Daoy (cell line): ENCODE data around the gene DGKB. TPM values are rescaled to one million over a fixed set of nuclear protein-coding genes. Genes with fewer than 3 reads are reported as not detected.

Experiments used
- DNase-seq: peaks from one replicate; pipeline ENCODE4 v3.0.0-alpha.2; 2015; ENCODE audit warnings: low read depth
- total RNA-seq: library from RNA; depleted of rRNA; stranded (reverse); fragments of >200 nt; shearing (Covaris generic); gene quantifications from 2 replicates; pipeline ENCODE4 v1.2.3, GENCODE V29; 2014; rRNA removed

The DGKB gene
- total RNA-seq: 0.11 TPM in 1 of 2 replicates, not detected in the other

DNA sequence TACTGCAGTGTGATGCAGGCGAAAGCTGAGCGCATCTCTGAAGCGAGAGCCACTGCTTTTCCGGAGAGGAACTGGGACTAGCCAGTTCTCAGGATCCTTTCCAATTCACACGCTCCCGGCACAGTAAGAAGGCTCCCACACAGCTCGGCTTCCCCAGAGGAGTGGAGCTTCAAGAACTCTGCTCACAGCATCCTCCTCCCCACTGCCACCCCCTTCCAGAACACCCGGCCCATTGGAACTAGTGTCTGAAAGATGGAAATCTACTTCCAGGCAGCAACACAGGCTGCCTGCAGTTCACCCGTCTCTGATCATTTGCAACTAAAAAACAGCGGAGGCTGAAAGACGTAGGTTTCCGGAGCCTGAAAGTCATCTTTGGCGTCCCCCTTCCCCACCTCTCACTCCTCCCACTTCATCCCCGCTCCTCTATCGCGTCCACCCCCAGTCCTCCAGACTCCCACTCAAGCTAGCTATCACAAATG is at the start of gene DGKB:
Gene DGKB (minus strand): TSS at position 163 of the 479 bp plus-strand sequence.
- DNase-seq: no peak

DNA sequence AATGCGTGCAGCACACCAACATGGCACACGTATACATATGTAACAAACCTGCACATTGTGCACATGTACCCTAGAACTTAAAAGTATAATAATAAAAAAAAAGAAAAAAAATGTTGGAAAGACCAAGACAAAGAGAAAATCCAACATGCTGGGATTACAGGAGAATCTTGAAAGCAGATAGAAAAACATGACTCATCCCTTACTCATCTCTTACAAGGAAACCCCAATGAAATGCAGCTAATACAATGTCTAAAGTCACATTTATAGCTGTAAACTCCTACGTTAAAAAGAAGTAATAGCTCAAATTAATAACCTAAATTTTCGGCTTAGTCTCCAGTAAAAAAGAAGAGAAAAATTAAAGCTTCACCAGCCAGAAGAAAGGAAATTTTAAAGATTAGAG is 47.5 kb upstream of the DGKB start:
- no peak for DNase-seq

GRCh38 chr7:14938181-14938580 is 35.6 kb upstream of the DGKB start:
- no peak for DNase-seq

- no peak for DNase-seq
These were observed 35.0 kb upstream of the DGKB start for GRCh38 chr7:14937581-14937980.

GRCh38 chr7:14936554-14936953 is 34.0 kb upstream of the DGKB start:
- DNase-seq: no peak

DNA sequence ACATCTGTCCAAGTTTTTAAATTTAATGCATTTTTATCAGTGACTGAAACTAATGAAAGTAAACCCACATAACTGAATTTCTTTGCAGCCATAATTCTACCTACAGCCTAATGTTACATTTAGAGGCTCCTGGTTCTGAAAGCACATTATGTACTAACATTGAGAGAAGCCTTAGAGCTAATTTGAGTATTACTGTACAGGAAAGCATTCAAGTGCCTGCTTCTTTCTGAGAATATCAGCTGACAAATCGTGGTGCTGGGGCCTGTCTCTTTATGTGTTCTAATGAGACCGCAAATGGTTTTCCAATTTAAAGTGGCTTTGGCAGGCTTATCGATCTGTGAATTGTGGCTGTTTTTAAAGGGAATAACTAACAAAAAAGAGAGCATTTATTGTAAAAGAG is 32.3 kb upstream of the DGKB start:
- DNase-seq: no peak

DNA sequence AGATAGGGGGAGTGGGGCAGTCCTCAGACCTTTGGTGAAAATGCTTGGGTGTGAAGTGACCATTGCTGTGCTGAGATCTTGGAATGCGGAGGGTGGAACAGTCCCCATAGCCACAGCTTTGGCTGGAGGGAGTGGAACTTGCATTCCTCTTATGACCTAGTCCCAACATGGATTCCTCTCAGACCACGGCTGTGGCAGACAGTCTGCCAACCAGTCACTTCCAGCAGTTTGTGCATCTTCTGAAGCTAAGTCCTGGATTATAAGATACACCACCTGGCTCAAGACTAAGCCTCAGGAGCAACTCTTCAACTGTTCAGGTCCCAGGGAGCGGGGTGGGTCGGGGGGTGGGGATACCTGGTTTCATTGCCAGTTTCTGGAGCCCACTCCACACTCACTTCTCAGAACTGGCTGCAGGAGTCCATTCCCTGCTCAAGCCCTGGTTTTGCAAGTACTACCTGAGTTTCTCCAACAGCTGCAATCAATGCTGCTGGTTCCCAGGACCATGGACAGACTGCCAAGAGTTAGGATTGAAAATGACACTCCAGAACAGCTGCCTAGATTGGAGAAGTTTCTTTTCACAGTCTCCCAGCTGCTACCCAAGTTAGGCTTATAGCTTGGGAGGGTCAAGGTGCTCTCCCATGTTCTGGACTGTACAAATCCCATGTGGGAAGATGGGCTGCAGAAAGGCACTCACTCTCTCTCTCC is 29.1 kb upstream of the DGKB start:
- no peak for DNase-seq

DNA sequence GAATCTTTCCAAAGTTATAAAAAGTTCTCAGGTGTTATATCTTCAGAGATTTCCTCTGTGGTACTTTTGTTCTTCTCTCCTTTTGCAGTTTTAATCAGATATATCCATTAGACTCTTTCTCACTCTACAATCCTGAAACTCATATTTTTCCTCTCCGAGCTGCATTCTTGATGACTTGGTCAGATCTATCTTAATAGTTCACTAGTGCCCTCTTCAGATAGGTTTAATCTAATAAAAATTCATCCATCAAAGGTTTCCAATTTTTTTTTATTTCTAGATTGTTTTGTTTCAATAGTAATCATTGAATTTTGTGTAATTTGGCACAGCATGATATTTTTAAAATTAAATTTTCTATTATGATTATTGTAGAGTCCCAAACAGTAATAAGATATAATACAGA is 21.8 kb upstream of the DGKB start:
- no peak for DNase-seq

- DNase-seq: no peak
These were observed 8.5 kb upstream of the DGKB start for GRCh38 chr7:14911077-14911476.

GRCh38 chr7:14908697-14909096 is 6.1 kb upstream of the DGKB start:
- no peak for DNase-seq

DNA sequence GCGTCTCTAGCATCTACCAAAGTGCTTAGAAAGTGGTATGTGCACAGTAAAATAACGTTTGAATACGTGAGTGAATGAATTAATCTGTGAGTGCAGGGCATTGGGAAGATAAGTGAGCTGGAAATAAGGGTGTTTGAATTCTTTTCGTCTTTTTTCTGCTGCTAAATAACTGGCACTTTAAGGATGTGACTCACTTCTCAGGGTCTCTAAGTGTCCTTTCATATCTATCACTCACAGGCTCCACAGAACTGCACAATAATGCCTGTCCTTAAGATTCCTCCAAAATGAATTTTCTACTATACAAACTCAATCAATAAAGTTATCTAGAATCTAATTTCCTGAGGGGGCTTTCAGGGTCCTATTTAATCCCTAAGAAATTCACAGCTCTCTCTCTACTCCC is 3.2 kb upstream of the DGKB start:
- no peak for DNase-seq

DNA sequence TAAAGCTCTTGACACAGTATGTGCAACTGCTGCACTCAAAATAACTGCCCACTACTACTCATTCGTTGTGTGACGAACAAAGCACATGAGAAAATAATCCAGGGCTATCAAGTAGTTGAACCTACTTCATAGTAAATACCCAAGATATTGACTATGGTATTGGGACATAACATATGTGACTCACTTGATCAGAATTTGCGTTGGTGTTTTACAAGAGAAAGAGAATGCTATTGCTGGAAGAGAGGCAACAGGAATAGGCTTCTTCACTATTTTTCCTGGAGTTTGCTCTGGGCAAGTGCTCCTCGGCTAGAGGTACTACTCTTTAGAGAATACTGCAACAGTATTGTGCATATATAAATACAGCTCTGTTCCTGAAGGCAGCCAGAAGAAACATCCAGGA is 2.5 kb downstream of the DGKB start:
- no peak for DNase-seq

- DNase-seq: no peak
These were observed 3.5 kb downstream of the DGKB start for GRCh38 chr7:14899030-14899429.

DNA sequence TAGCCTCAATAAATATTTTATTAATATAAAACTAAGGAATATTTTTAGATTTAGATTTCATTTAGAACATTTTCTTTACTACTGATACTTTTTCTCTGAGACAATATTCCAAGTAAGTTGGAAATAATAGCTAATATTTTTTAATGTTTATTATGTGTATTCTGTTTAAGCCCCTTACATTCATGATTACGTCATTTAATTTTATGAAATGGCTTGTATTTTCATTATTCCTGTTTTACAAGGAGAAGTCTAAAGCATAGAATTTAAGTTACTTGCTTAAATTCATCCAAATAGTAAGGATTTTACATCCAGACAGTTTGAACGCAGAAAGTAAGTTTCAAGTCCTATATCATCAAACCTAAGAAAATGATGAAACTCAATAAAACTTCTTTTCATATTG is 6.1 kb downstream of the DGKB start:
- DNase-seq: no peak

- DNase-seq: no peak
These were observed 7.7 kb downstream of the DGKB start for GRCh38 chr7:14894826-14895225.

GRCh38 chr7:14892961-14893360 is 9.6 kb downstream of the DGKB start:
- no peak for DNase-seq

DNA sequence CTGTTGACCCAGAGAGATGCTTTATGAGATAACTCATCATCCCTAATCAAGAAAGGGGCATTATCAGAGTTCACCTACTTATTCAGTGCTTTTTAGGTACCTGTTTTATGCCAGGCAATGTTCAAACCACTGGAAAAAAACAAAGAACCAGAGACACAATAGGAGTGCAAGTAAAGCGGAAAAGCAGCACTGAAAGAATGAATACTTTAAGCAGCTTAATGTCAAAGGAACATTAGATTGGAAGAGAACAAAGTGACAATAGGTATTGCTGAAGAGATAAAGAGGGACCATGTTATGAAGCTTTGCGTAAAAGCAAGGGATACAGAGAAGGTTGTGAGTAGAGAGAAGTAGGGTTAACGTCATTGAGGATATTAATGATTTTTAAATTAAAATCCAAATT is 11.3 kb downstream of the DGKB start:
- DNase-seq: no peak

- no peak for DNase-seq
These were observed 13.6 kb downstream of the DGKB start for GRCh38 chr7:14888962-14889361.

GRCh38 chr7:14886533-14886932 is 16.0 kb downstream of the DGKB start:
- no peak for DNase-seq

DNA sequence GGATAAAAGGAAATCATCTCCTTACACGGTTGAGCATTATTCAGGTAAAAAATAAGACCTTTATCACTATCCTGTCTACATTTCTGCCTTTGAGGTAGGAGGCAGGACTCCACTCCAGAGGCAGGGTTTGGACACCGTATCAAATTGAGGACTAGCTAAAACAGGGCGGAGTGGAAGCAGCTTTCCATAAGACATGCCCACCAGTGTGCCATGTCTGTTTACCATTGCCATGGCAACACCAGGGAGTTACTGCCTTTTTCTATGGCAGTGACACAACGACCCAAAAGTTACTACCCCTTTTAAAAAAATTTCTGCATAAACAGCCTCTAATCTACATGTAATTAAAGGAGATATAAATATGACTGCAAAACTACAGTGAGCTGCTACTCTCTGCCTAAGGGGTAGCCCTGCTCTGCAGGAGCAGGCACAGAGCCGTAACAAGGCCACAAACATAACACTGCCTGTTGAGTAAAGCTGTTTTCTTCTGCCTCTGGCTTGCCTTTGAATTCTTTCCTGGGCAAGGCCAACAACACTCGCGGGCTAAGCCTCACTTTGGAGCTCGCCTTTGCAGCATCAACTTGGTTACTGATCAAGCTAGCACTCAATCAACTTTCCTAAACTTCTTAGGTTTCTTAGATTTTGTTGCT is 26.5 kb downstream of the DGKB start:
- DNase-seq: no peak

DNA sequence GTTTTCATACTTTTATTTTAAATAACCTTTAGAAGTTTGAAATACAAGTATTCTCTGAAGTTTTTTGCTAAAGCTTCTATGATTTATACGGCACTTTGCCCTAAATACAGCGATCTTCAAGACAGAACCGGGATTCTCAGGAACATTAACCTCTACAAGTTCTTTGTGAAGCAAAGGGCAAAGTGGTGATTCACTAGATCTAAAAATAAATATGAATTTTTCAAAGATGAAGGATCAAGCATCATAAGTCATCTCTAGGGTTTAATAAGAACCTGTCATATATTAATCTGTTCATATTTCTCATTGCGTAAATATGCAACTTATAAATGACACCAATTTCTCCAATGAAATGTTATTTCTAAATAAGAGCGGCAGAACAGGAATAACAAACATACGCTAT is 30.7 kb downstream of the DGKB start:
- no peak for DNase-seq

- DNase-seq: no peak
These were observed 32.2 kb downstream of the DGKB start for GRCh38 chr7:14870394-14870793.

GRCh38 chr7:14868937-14869336 is 33.6 kb downstream of the DGKB start:
- DNase-seq: no peak

- no peak for DNase-seq
These were observed 41.1 kb downstream of the DGKB start for GRCh38 chr7:14861456-14861855.
